GM23338 (cell line): ENCODE results near the gene PXMP4. TPM values are rescaled to one million over a fixed set of nuclear protein-coding genes. Genes with fewer than 3 reads are reported as not detected.

ENCODE experiments used
- ATAC-seq: fragments of 200-7000 bp; cut with Tn5 transposase; 3 replicates; pipeline ENCODE4 v1.9.1; 2020
- DNase-seq: peaks from one replicate; pipeline ENCODE4 v3.0.0-alpha.2; 2015; ENCODE audit warnings: low spot score
- H2AFZ ChIP-seq: fragments of 200-600 bp; sonication (generic); 2 replicates; pipeline ENCODE4 v1.8.0; 2016; ENCODE audit warnings: antibody characterized with exemption, mild to moderate bottlenecking, moderate library complexity
- H3F3A ChIP-seq: fragments of 200-600 bp; sonication (generic); replicated peaks from 2 replicates; pipeline ENCODE4 v1.8.0; 2017; ENCODE audit warnings: antibody characterized with exemption, mixed run types, low read depth
- H3K27ac ChIP-seq: fragments of 200-600 bp; sonication (generic); 2 replicates; pipeline ENCODE4 v1.6.1; 2016; ENCODE audit warnings: low read depth
- H3K27me3 ChIP-seq: fragments of 200-600 bp; sonication (generic); 2 replicates; pipeline ENCODE4 v1.8.0; 2016; ENCODE audit warnings: mild to moderate bottlenecking, mixed run types, moderate library complexity; ENCODE audit not compliant: insufficient read depth
- H3K36me3 ChIP-seq: fragments of 200-600 bp; sonication (generic); 2 replicates; pipeline ENCODE4 v1.8.0; 2016; ENCODE audit warnings: mild to moderate bottlenecking; ENCODE audit not compliant: insufficient read depth
- H3K4me1 ChIP-seq: fragments of 200-600 bp; sonication (generic); 2 replicates; pipeline ENCODE4 v1.8.0; 2016; ENCODE audit warnings: mild to moderate bottlenecking, moderate library complexity; ENCODE audit not compliant: insufficient read depth
- H3K4me2 ChIP-seq: fragments of 200-600 bp; sonication (generic); 2 replicates; pipeline ENCODE4 v1.7.1; 2017; ENCODE audit warnings: mixed run types
- H3K4me3 ChIP-seq: fragments of 200-600 bp; sonication (generic); 2 replicates; pipeline ENCODE4 v1.6.1; 2016; ENCODE audit warnings: mixed run types
- H3K79me2 ChIP-seq: fragments of 200-600 bp; sonication (generic); replicated peaks from 2 replicates; pipeline ENCODE4 v1.8.0; 2017; ENCODE audit warnings: mild to moderate bottlenecking; ENCODE audit not compliant: insufficient read depth
- H3K9me2 ChIP-seq: fragments of 200-600 bp; sonication (generic); 2 replicates; pipeline ENCODE4 v1.8.0; 2017; ENCODE audit not compliant: insufficient read depth
- H4K20me1 ChIP-seq: fragments of 200-600 bp; sonication (generic); replicated peaks from 2 replicates; pipeline ENCODE4 v1.8.0; 2017; ENCODE audit warnings: mild to moderate bottlenecking; ENCODE audit not compliant: insufficient read depth
- H3K27ac Mint-ChIP-seq: 2 replicates; pipeline ENCODE4 v1.8.0; 2020; ENCODE audit warnings: inconsistent platforms, mild to moderate bottlenecking, moderate library complexity, mixed read lengths
- H3K27me3 Mint-ChIP-seq: 3 replicates; pipeline ENCODE4 v1.8.0; 2022; ENCODE audit warnings: low read depth, mild to moderate bottlenecking, moderate library complexity, mixed read lengths, inconsistent platforms; ENCODE audit not compliant: insufficient read depth, poor library complexity
- H3K36me3 Mint-ChIP-seq: 3 replicates; pipeline ENCODE4 v1.8.0; 2021; ENCODE audit warnings: low read depth, mild to moderate bottlenecking, inconsistent platforms, moderate library complexity, mixed read lengths
- H3K4me1 Mint-ChIP-seq: 3 replicates; pipeline ENCODE4 v1.8.0; 2020; ENCODE audit warnings: mild to moderate bottlenecking, inconsistent platforms, mixed read lengths
- H3K4me3 Mint-ChIP-seq: 3 replicates; pipeline ENCODE4 v1.8.0; 2021; ENCODE audit warnings: moderate library complexity, mild to moderate bottlenecking, inconsistent platforms, mixed read lengths
- H3K9me3 Mint-ChIP-seq: 3 replicates; pipeline ENCODE4 v1.8.0; 2020; ENCODE audit warnings: moderate library complexity, mild to moderate bottlenecking, inconsistent platforms, mixed read lengths
- CREB1 ChIP-seq: fragments of 250-450 bp; sonication (Bioruptor Pico); IDR thresholded peaks from 2 replicates; pipeline ENCODE4 v1.5.0; 2020; ENCODE audit warnings: low read depth, mild to moderate bottlenecking, moderate library complexity
- CTCF ChIP-seq, 2 experiments: fragments of 200-600 bp in 1 of 2; sonication (generic) in 1 of 2; conservative IDR thresholded peaks; 2 replicates each; pipeline versions ENCODE4 v1.5.1 to v1.6.1; 2016 to 2017; ENCODE audit warnings: antibody characterized with exemption in 2 of 2, low read depth in 2 of 2, mild to moderate bottlenecking in 2 of 2, moderate library complexity in 1 of 2
- ETS1 ChIP-seq: IDR thresholded peaks from 2 replicates; pipeline ENCODE4 v1.6.1; 2016; ENCODE audit warnings: antibody characterized with exemption
- EZH2 ChIP-seq: fragments of 200-600 bp; sonication (generic); IDR thresholded peaks from one replicate; pipeline ENCODE4 v1.8.0; 2017; ENCODE audit warnings: antibody characterized with exemption, mild to moderate bottlenecking, low read depth; ENCODE audit not compliant: unreplicated experiment
- EZH2phosphoT487 ChIP-seq: fragments of 200-600 bp; sonication (generic); IDR thresholded peaks from one replicate; pipeline ENCODE4 v1.8.1; 2018; ENCODE audit warnings: antibody characterized with exemption; ENCODE audit not compliant: unreplicated experiment
- JUNB ChIP-seq: IDR thresholded peaks from one replicate; pipeline ENCODE4 v1.6.1; 2016; ENCODE audit warnings: antibody characterized with exemption; ENCODE audit not compliant: unreplicated experiment
- NANOG ChIP-seq: IDR thresholded peaks from 2 replicates; pipeline ENCODE4 v1.6.1; 2016; ENCODE audit warnings: antibody characterized with exemption, borderline replicate concordance
- POLR2AphosphoS5 ChIP-seq: IDR thresholded peaks from 2 replicates; pipeline ENCODE4 v1.6.1; 2016; ENCODE audit warnings: antibody characterized with exemption, low read depth
- STAT1 ChIP-seq: IDR thresholded peaks from one replicate; pipeline ENCODE4 v1.6.1; 2016; ENCODE audit warnings: antibody characterized with exemption; ENCODE audit not compliant: unreplicated experiment
- ZNF114 ChIP-seq: fragments of 250-450 bp; sonication (Bioruptor Pico); IDR thresholded peaks from 2 replicates; pipeline ENCODE4 v1.5.0; 2020; ENCODE audit warnings: mild to moderate bottlenecking, moderate library complexity
- ZNF331 ChIP-seq: fragments of 250-450 bp; sonication (Bioruptor Pico); IDR thresholded peaks from 2 replicates; pipeline ENCODE4 v1.5.0; 2020; ENCODE audit warnings: low read depth, mild to moderate bottlenecking, moderate library complexity
- ZNF462 ChIP-seq: fragments of 250-450 bp; sonication (Bioruptor Pico); IDR thresholded peaks from 2 replicates; pipeline ENCODE4 v1.5.0; 2020; ENCODE audit warnings: mild to moderate bottlenecking, moderate library complexity
- polyA plus RNA-seq: library from polyadenylated mRNA; unstranded; fragments of >200 nt; fragmentation: Nextera tagmentation; extraction: Ambion mirVana; gene quantifications from 2 replicates; pipeline ENCODE4 v1.2.1, GENCODE V29; 2016
- total RNA-seq: library from RNA; depleted of rRNA; stranded (reverse); fragments of >200 nt; shearing (Covaris generic); gene quantifications from 2 replicates; pipeline ENCODE4 v1.2.3, GENCODE V29; 2014

The PXMP4 gene
- total and polyA plus RNA-seq, 2 experiments from 2014 or later = 1.2 to 3.5 TPM

- TF ChIP-seq CTCF (conservative IDR thresholded peaks at IDR 0.05; ENCODE audit: low read depth in 2 of 2) = no peak
- no peak for TF ChIP-seq ZNF114
- TF ChIP-seq JUNB = no peak
- TF ChIP-seq ZNF331 (CRISPR knock-in tag) = no peak
These were observed 45.5 kb upstream of the PXMP4 start (continued) for GRCh38 chr20:33765592-33765991.

GRCh38 chr20:33765099-33765498 is 45.0 kb upstream of the PXMP4 start:
- Histone ChIP-seq H3K4me3 (no peak overlapping the region), H3K79me2 (no peaks in the 10 kb centered on the region), H4K20me1 (no peaks in the 10 kb centered on the region), H3K4me2 (no peak overlapping the region), H3F3A (no peaks in the 10 kb centered on the region), H3K9me2 (no peaks in the 10 kb centered on the region), H2AFZ (no peak overlapping the region), H3K36me3 (no peaks in the 10 kb centered on the region; the same call in 1 of the 2 replicates), H3K27ac (no peak overlapping the region), H3K4me1 (no peaks in the 10 kb centered on the region), H3K27me3 (no peaks in the 10 kb centered on the region)
- TF ChIP-seq ZNF114 (no peak), POLR2AphosphoS5 (no peak), EZH2 (no peak), ZNF462 (CRISPR knock-in tag) (no peak), ZNF331 (CRISPR knock-in tag) (no peak), CREB1 (CRISPR knock-in tag) (no peak), JUNB (no peak), EZH2phosphoT487 (no peak), STAT1 (no peak), NANOG (no peak), ETS1 (no peak), CTCF (conservative IDR thresholded peaks at IDR 0.05; ENCODE audit: low read depth in 2 of 2) (no peak)
- H3K4me1 Mint-ChIP-seq = peaks cover 6% of the 10 kb centered on the region
- DNase-seq (no peak), ATAC-seq (no peak)
- no peaks in the 10 kb centered on the region for H3K9me3 Mint-ChIP-seq
- 0 out of 3 replicates have a peak, but pooled peaks cover 3% of the 10 kb centered on the region for H3K36me3 Mint-ChIP-seq
- H3K27me3 Mint-ChIP-seq = peaks cover 5% of the 10 kb centered on the region
- H3K27ac Mint-ChIP-seq = no peak overlapping the region
- no peak overlapping the region for H3K4me3 Mint-ChIP-seq
